Lung (tissue), 12 donors: ENCODE results near the gene CEP41. TPM values are rescaled to one million over a fixed set of nuclear protein-coding genes. Genes with fewer than 3 reads are reported as not detected.
A peak's percentile ranks its signal among the peaks of the same experiment; 100 is the strongest.

Experiments used
- ATAC-seq: fragments of 200-7000 bp; cut with Tn5 transposase; one replicate; pipeline ENCODE4 v1.9.1; 2020; ENCODE audit warnings: moderate number of reproducible peaks; ENCODE audit not compliant: insufficient read depth, low FRiP score
- DNase-seq, 3 donors: peaks; one replicate each; pipeline ENCODE4 v3.0.0-alpha.2; 2013 to 2017
- H3K27ac ChIP-seq, 2 donors: one replicate each; pipeline ENCODE4 v1.5.1; 2013; ENCODE audit warnings: mild to moderate bottlenecking in 2 of 2, moderate library complexity in 2 of 2, control low read depth in 1 of 2, inconsistent platforms in 1 of 2, low read depth in 1 of 2, low read length in 1 of 2
- H3K27me3 ChIP-seq, 3 donors: one replicate each; pipeline ENCODE4 v1.5.1; 2013; ENCODE audit warnings: low read length in 2 of 3; ENCODE audit not compliant: control insufficient read depth in 3 of 3, insufficient read depth in 3 of 3
- H3K36me3 ChIP-seq, 4 donors: one replicate each; pipeline ENCODE4 v1.5.1; 2013; ENCODE audit warnings: low read length in 4 of 4, mild to moderate bottlenecking in 1 of 4, moderate library complexity in 1 of 4; ENCODE audit not compliant: control insufficient read depth in 4 of 4, insufficient read depth in 4 of 4
- H3K4me1 ChIP-seq, 5 donors: one replicate each; pipeline ENCODE4 v1.5.1; 2013; ENCODE audit warnings: low read length in 5 of 5, mild to moderate bottlenecking in 2 of 5, moderate library complexity in 1 of 5; ENCODE audit not compliant: control insufficient read depth in 5 of 5, insufficient read depth in 5 of 5
- H3K4me3 ChIP-seq: one replicate; pipeline ENCODE4 v1.5.1; 2013; ENCODE audit warnings: mild to moderate bottlenecking, control low read depth, moderate library complexity
- H3K9ac ChIP-seq, 2 donors: one replicate each; pipeline ENCODE4 v1.5.1; 2013; ENCODE audit warnings: low read length in 2 of 2, control low read depth in 1 of 2; ENCODE audit not compliant: insufficient read depth in 1 of 2
- H3K9me3 ChIP-seq, 4 donors: one replicate each; pipeline ENCODE4 v1.5.1; 2013; ENCODE audit warnings: low read length in 3 of 4, mild to moderate bottlenecking in 1 of 4, moderate library complexity in 1 of 4; ENCODE audit not compliant: control insufficient read depth in 4 of 4, insufficient read depth in 3 of 4
- CTCF ChIP-seq: IDR thresholded peaks from 2 replicates; pipeline ENCODE4 v1.5.1; 2012; ENCODE audit warnings: mild to moderate bottlenecking; ENCODE audit errors: control extremely low read depth, extremely low read depth
- WGBS, 2 donors: extraction: QIAGEN DNeasy Blood & Tissue Kit; methylation state at CpG; one replicate each; pipeline ENCODE4 v1.1.7; 2013; 5-methylcytosine and 5-hydroxymethylcytosine counted together
- polyA plus RNA-seq, 2 donors: library from polyadenylated mRNA; stranded (reverse); fragments of 200-250 nt; gene quantifications; one replicate each; pipeline ENCODE4 v1.2.1, GENCODE V29; 2013
- total RNA-seq, 2 donors: library from RNA; depleted of rRNA in 1 of 2; stranded (reverse); fragments of >200 nt in 1 of 2; gene quantifications; one replicate each; pipeline ENCODE4 v1.2.1, GENCODE V29; 2014 to 2021
- donor health status: control.
- donor health status: control.
- donor health status: Bipolar disorder and iron deficiency.
- donor health status: healthy.
- donor health status: DM: yes; HTN: yes; CAD: no.

The CEP41 gene
- total and polyA plus RNA-seq, 4 donors, result 3.7 to 15.3 (median 11.6) TPM

GRCh38 chr7:130442601-130443000 lies 1.8 kb upstream of the CEP41 start:
- H3K9ac ChIP-seq, result no peak overlapping the region
- ATAC-seq, result no peak
- H3K9me3 ChIP-seq, result peaks cover 0 to 2% (median 0%) of the 10 kb centered on the region in 4 donors
- H3K36me3 ChIP-seq, result no peaks in the 10 kb centered on the region
- 76 to 81% methylated on average over 7 of the region's 7 CpGs for whole genome bisulfite sequencing, 2 donors
- no peak overlapping the region for H3K4me3 ChIP-seq
- peak in 2 of 3 donors; percentile 52 to 81 for DNase-seq
- TF ChIP-seq CTCF, result no peak
- H3K4me1 ChIP-seq, result peaks cover 4 to 48% (median 26%) of the 10 kb centered on the region in 5 donors
- H3K27ac ChIP-seq, result no peak overlapping the region
- no peaks in the 10 kb centered on the region for H3K27me3 ChIP-seq

GRCh38 chr7:130441408-130441869 lies 623 bp upstream of the CEP41 start:
- no peaks in the 10 kb centered on the region for H3K36me3 ChIP-seq
- H3K4me1 ChIP-seq, result peaks cover 4 to 48% (median 26%) of the 10 kb centered on the region in 5 donors
- WGBS, 2 donors, result 38 to 52% methylated on average over 9 of the region's 9 CpGs
- TF ChIP-seq CTCF, result no peak
- H3K4me3 ChIP-seq, result no peak overlapping the region
- peak overlapping the region; percentile 72 to 96 for H3K27ac ChIP-seq
- no peaks in the 10 kb centered on the region for H3K9me3 ChIP-seq
- DNase-seq (peak; percentile 37 to 71 (median 66)), ATAC-seq (no peak)
- peak overlapping the region in 1 of 2 donors; percentile 82 for H3K9ac ChIP-seq
- H3K27me3 ChIP-seq, result no peaks in the 10 kb centered on the region

GRCh38 chr7:130436253-130436652 lies 4.6 kb downstream of the CEP41 start:
- Histone ChIP-seq H3K4me3 (no peak overlapping the region), H3K27me3 (no peaks in the 10 kb centered on the region), H3K9ac (no peak overlapping the region), H3K9me3 (no peaks in the 10 kb centered on the region), H3K36me3 (peaks cover 0 to 4% (median 0%) of the 10 kb centered on the region in 4 donors), H3K27ac (no peak overlapping the region), H3K4me1 (peaks cover 0 to 40% (median 10%) of the 10 kb centered on the region in 5 donors)
- ATAC-seq (no peak), DNase-seq (no peak)
- TF ChIP-seq CTCF, result no peak
- WGBS, 2 donors, result 90 to 94% methylated on average over 1 of the region's 1 CpG
